ENCODE measurements around the gene LYSET.
A peak's percentile ranks its signal among the peaks of the same experiment; 100 is the strongest.
"Not testable (repeated sequence)": the region's sequence is repeated elsewhere in the genome, so short reads cannot be mapped to it uniquely, and the experiment has no call there.

The LYSET gene, protein sequence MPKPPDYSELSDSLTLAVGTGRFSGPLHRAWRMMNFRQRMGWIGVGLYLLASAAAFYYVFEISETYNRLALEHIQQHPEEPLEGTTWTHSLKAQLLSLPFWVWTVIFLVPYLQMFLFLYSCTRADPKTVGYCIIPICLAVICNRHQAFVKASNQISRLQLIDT

DNA sequence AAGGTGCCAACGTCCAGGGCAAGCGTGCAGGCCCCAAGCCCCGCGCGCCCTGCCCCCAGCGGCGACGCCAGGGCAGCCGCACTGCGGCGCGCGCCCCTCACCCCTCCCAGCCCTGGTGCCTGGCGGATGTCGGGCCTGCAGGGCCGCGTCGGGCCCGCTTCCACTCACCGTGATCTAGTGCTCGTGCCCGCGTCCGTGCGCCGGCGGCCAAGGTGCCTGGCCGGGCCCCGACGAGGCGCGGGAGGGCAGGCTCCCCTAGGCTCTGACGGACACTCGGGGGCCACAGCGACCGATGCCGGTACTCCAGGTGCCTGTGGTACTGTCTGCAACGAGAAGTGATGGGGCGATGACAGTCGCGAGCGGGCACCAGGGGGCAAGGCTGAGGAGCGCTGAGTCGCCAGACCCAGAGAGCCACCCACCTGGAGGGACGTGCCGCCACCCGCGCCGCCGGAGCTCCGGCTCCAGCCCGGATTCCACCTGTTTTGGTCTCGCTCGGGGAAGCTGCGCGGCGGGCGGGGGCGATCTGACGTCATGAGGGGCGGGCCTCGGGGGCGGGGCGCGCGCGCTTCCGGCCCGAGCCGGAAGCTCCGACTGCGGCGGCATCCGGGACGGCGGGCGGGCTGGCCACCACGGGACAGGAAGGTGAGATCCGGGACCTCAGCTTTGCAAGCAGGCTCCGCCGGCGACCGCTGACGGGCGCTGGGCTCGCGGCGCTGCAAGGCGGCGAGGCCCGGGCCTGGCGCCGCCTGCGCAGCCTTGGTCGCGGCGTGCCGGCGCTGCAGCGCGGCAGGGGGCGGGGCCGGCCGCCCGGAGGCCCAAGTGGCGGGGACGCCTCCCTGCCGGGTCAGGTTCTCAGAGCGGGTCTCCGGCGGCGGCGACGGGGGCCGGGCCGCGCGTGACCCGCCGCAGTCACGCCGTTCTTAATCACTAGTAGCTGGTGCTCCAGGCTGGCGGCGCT is at the start of gene LYSET, which contains the start of gene MOAP1:
TSS of gene LYSET (plus strand) at position 927 of the 958 bp plus-strand sequence. CDS start 89 bp downstream, outside the sequence.
TSS of gene MOAP1 (minus strand) at position 507 of the 958 bp plus-strand sequence. CDS start 655 bp downstream, outside the sequence.
- DNase-seq = peak; percentile 39

DNA sequence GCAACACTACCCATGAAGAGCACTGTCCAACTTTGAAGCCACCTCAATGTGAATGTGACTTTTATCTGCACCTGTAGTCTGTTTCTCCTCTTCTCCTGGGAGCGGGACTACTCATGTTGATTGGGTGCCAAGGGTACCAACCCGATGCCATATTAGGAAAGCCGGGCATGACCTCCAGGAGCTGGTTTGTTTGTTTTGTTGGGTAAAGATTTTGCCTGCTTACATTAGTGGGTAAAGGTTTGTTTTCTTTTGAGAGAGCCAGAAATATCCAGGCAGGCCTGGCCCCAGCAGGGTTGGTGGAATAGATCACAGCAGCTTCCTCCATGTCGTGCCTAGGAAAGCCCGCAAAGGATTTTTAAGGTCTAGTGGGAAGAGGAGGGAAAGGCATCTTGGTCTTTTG is 49.7 kb upstream of the LYSET start:
- DNase-seq = no peak

DNA sequence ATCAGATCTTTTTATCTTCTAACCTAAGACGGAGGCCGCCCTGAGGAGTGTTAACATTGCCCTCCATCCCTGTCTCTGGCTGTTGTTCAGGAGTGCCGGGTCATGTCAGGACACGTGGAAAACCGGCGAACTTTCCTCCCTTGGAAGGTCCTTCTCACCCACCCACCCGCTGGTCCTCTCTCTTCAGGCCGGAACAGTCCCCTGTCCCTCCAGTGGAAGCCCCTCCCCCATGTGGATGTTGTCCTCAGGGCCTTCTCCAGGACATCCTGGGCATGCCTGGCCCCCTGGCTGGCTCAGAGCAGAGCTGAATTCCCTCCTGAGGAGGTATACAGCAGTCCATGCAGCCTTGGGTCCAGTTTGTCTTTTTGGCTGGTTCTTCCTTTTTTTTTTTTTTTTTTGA is 49.1 kb upstream of the LYSET start:
- DNase-seq = no peak

DNA sequence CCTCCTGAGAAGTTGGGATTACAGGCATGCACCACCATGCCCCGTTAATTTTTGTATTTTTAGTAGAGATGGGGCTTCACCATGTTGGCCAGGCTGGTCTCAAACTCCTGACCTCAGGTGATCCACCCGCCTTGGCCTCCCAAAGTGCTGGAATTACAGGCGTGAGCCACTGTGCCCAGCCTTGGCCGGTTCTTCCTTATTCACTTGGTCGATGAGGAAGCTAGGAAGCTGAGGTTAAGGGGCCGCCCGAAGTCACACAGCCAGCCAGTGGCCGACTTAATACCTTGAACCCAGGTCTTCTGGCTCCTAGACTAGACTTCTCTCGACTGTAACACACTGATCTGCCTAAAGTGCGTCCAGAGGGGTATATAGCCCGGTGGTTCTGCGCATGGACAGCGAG is 48.6 kb upstream of the LYSET start:
- not testable (repeated sequence) for DNase-seq

DNA sequence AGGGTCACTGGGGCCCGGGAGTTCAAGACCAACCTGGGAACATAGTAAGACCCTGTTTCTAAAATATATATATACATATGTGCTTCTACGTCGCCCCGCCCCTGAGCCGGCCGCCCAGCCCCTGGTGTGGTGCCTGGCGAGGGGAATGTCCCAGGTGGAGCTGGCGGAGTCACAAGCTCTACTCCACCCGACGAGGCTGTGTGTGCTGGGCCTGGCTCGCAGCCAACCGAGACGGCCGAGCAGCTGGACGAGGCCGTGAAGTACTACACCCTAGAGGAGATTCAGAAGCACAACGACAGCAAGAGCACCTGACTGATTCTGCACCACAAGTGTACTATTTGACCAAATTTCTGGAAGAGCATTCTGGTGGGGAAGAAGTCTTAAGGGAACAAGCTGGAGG is 47.3 kb upstream of the LYSET start:
- DNase-seq = peak; percentile 78

DNA sequence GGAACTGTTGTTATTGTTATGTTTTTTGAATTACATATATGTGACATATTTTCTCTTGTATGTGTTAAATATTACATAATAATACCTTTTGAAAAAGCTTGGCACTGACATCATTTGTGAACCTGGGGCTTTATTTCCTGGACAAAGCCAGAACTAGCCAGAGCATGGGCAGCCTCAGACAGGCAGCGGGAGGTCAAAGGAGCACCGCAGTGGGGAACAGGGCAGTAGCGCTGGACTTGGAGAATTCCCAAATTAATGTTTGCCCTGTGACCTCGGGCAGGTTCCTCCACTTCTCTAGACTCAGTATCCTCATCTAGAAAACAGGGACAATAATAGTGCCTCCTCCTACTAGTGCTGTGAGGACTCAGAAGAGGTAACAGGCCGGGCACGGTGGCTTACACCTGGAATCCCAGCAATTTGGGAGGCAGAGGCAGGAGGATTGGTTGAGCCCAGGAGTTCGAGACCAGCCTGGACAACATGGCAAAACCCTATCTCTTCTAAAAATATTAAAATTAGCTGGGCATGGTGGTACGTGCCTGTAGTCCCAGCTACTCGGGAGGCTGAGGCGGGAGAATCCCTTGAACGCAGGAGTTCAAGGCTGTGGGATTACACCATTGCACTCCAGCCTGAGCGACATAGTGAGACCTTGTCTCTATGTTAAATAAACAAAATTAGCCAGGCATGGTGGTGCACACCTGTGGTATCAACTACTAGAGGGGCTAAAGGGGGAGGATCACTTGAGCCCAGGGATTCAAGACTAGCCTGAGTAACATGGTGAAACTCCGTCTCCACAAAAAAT is 42.1 kb upstream of the LYSET start:
- no peak for DNase-seq

DNA sequence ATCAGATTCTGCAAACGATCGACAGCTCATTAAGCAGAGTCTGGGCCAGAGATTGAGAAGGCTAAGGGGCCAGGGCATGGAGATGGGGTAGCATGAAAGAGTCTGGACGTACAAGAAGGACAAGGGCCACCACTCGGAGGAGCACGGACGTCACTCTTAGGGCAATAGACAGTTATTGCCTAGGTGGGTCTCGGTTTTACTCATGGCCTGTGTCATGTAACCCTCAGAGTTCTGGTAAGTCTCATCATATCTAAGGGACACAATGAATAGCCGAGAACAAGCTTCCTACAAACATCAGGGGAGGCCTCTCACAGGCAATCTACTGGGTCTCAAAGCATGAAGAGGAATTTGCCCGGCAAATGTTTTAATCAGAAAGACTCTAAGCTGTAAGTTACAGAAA is 39.0 kb upstream of the LYSET start:
- DNase-seq = no peak

DNA sequence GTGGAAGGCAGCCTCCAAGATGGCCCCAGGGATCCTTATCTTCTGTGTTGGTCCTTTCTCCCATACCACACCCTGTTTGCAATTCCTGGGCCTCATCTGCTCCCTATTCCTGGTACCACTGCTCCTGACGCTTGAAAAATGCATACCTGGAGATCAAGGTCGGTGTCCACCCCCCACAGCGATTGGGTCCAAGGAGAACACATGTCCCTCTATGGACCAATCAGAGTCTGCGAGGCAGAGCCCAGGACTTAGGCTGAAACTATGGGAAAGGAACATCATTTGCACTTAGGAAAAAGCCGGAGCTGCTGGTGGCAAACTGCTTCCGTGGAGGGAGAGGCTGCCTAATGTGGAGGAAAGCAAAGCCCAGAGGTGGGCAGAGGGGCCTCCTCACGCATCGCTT is 36.1 kb upstream of the LYSET start:
- no peak for DNase-seq

DNA sequence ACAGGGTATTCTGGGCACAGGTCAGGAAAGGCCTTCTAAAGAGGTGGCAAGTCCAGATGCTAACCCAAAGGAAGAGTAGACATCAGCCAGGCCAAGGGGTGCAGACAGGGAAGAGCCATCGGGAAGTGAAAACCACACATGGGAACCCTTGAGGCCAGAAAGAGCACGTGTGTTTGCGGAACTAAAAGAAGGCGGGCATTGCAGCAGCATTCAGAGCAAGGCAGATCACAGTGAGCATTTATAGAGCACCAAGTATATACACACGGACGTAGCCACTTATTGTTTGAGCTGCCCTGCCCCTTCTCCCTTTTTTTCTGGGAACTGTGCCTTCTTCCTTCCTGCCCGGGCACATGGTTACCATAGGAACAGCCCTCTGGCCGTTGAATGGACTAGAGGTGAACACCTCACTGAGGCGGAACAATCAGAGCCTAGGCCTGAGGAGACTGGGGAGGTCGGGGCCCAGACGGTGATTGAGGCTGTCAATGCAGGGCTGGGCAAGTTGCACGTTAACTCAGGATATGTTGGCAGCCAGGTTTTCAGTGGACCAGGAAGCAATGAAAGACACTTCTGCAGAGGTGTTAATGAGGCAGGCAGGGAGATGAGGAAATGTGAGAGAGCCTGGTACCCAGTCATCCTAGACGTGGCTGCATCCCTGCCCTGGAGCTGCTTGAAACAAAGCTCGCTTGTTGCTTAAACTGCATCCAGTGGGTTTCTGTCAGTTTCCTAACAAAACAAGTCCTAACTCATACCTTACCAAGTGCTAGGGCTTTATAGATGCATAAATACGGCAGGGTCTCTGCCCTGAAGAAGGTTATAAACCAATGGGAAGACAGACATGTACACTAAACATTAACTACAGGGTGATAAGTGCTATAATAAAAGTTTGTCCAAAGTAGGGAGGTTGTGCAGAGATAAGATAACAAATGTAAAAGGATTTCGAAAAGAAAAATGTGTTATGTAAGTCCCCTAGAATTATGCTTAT is 34.6 kb upstream of the LYSET start:
- DNase-seq = no peak

DNA sequence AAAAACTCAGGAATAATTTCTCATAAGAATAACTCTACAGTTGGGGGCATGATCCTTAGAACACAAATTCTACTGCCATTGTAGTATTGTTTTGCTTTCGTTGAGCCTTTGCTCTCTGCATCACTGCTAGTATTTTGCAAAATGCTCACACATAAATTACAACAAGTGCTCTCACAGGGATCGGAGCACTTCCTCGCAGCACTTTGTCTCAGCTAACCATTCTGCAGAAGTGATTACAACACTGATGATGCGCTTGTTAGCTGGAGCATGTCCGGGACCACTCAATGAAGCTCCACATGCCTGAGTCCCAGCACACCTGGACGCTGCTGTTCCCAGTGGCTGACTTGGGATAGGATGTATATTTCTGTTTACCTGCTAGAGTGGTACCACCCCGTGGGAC is 32.0 kb upstream of the LYSET start:
- DNase-seq = no peak

DNA sequence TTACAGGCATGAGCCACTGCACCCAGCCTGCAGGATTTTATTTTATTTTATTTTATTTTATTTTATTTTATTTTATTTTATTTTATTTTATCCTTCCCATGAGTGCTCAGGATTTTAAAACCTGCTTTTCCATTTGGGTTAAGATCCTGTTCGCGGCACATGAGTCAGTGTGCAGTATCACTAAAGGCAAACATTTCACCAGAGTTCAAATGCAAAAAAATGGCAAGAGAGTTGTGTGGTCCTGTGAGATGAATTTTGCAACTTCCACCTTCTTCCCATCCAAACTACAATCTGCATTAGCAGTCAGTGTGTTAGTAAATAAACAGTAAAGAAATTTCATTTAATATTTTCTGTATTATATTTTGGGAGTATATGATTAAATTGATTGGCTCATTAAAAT is 29.4 kb upstream of the LYSET start:
- DNase-seq = no peak

DNA sequence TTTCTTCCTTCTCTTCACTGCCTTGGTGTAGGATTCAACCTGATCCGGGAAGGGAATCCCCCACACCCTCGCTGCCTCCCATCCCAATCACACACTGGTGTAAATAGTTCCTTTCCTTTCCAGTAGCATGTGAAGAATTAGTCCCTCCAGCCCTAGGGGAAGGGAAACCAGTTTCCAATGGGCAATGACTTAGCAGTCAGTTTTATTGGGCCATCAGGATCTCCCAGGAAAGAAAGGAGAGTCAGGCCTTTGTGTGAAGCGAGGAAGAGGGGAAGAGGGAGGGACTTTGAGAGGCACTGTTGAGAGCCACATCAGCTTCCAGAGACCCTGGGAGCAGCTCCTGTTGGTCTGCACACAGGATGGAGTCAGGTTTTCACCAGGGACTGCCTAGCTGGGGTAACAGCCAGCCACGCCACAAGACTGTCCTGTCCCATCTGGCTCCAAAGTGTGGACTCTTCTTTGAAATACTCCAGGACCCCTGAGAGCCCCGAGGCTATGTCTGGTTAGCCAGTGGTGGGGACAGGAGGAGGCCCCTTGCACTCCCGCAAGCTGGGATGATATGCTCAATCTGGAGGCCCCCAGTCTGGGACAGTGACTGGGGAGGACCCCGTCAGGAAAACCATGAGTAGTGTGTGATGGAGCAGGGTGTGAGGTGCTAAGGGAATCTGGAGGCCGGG is 28.3 kb upstream of the LYSET start:
- DNase-seq = no peak

DNA sequence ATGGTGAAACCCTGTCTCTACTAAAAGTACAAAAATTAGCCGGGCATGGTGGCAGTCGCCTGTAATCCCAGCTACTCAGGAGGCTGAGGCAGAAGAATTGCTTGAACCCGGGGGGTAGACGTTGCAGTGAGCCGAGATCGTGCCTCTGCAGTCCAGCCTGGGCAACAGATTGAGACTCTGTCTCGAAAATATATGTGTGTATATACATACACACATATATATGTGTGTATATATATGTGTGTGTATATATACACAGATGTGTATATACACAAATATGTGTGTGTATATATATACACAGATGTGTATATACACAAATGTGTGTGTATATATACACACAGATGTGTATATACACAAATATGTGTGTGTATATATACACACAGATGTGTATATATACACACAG is 26.8 kb upstream of the LYSET start:
- DNase-seq = not testable (repeated sequence)

DNA sequence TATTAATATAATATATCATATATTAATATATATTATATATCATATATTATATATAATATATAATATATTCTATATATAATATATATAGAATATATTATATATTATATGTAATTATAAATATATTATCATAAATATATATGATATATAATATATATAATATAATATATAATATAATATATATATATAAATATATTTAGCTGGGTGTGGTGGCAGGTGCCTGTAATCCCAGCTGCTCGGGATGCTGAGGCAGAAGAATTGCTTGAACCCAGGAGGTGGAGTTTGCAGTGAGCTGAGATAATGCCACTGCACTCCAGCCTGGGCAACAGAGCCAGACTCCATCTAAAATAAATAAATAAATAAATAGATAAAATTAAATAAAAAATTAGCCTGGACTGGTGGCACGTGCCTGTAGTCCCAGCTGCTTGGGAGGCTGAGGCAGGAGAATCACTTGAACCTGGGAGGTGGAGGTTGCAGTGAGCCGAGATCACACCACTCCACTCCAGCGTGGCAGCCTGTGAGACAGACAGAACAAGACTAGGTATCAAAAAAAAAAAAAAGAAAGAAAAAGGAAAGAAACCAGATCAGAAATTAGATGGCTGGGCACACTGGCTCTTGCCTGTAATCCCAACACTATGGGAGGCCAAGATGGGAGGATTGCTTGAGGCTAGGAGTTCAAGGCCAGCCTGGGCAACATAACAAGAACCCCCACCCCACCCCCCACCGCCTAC is 25.3 kb upstream of the LYSET start:
- not testable (repeated sequence) for DNase-seq

DNA sequence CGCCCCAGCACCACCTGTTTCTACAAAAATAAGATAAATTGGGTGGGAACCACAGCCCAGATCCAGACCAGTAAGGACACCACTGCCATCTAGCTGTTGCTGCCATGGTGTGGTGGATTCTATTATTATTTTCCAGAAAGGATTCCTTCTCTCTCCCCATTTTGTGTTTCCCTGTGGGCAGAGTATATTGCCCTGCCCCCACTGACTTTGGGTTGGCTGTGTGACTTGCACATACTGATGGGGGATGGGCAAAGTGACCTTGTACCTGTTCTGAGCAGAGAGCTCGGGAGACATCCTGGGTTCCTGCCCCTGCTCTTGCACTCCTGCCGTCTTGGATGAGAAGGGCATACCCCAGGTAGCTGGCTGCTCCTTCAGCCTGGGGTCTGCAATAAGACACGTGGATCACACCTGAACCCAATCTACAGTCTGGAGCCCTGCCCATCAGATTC is 24.7 kb upstream of the LYSET start:
- DNase-seq = peak; percentile 12

DNA sequence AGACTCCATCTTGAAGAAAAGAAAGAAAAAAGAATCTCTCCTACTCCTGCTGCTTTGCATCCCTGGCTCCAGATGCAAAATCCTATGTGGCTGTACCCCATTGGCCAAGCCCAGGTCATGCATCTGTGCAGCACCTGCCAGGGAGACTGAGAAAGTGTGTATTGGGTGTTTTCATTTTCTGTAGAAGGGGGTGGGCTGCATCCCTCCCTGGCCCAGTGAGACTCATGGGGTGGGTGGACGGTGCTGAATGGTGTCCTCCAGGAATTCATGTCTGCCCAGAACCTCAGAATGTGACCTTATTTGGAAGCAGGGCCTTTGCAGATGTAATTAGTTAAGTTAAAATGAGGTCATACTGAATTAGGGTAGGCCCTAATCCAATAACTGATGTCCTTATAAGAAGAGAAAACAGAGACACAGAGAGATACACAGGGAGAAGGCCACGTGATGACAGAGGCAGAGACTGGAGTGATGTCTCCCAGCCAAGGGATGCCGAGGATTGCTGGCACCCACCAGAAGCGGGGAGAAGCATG is 23.6 kb upstream of the LYSET start:
- DNase-seq = no peak

DNA sequence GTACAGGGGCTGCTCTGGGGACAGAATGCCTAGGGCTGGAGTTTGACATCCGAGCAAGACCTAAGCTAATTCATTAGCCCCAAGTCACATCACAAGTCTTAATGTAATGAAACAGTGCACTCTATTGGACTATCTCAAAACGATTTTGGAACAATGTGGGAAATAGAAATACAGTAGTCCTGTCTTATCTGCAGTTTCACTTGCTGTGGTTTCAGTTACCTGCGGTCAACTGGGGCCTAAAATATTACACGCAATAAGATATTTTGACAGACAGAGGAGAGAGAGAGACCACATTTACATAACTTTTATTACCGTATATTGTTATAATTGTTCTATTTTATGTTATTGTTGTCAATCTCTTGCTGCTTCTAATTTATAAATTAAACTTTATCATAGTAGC is 21.6 kb upstream of the LYSET start:
- no peak for DNase-seq

DNA sequence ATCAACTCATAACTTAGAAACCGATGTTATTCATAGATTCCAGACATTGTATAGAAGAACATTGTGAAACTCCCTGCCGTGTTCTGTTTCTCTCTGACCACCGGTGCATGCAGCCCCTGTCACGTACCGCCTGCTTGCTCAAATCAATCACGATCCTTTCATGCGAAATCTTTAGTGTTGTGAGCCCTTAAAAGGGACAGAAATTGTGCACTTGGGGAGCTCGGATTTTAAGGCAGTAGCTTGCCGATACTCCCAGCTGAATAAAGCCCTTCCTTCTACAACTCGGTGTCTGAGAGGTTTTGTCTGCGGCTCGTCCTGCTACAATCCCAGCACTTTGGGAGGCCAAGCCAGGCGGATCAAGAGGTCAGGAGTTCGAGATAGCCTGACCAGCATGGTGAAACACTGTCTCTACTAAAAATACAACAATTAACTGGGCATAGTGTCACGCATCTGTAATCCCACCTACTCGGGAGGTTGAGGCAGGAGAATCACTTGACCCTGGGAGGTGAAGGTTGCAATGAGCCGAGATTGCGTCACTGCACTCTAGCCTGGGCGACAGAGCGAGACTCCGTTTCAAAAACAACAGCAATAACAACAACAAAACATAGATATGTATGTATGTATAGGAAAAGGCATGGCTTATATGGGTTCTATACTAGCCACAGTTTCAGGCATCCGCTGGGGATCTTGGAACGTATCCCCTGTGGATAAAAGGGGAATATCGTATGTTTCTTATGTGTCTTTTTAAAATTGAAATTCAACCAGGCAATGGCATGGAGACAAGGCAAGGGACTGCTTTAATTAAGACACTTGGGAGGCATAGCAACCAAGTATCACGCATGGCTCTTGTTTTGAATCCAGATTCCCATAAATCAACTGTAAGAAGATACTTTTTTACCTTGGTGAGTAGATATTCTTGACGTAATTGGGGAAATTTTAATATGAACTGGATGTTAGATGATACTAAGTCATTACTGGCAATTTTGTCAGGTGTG is 19.5 kb upstream of the LYSET start:
- DNase-seq = not testable (repeated sequence)

DNA sequence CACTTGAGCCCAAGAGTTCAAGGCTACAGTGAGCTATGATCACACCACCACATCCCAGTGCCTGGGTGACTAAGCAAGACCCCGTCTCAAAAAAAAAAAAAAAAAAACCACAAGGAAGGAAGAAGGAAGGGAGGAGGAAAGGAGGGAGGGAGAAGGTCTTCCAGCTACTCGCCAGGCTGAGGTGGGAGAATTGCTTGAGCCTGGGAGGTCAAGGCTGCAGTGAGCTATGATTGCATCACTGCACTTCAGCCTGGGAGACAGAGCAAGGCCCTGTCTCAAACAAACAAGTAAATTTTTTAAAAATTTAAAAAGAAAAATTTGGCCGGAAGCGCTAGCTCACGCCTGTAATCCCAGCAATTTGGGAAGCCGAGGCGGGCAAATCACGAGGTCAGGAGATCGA is 16.5 kb upstream of the LYSET start:
- DNase-seq = not testable (repeated sequence)

Data from SHP77 treated with DMSO at 0.1 percent for 48 hours (cell line).